Parathyroid adenoma (tissue), 2 donors: ENCODE measurements around the gene TACC2.
"Not testable (repeated sequence)": the region's sequence is repeated elsewhere in the genome, so short reads cannot be mapped to it uniquely, and the experiment has no call there.

ENCODE experiments used
- H2AFZ ChIP-seq: fragments of 300-600 bp; sonication (generic); one replicate; pipeline ENCODE4 v1.7.0; 2017; ENCODE audit warnings: antibody characterized with exemption, mild to moderate bottlenecking
- H3K27ac ChIP-seq: fragments of 300-600 bp; sonication (generic); one replicate; pipeline ENCODE4 v1.7.0; 2017
- H3K27me3 ChIP-seq: fragments of 300-600 bp; sonication (generic); one replicate; pipeline ENCODE4 v1.7.0; 2017; ENCODE audit warnings: low read length; ENCODE audit not compliant: control insufficient read depth, insufficient read depth
- H3K36me3 ChIP-seq: fragments of 300-600 bp; sonication (generic); one replicate; pipeline ENCODE4 v1.7.0; 2017; ENCODE audit warnings: low read length; ENCODE audit not compliant: control insufficient read depth, insufficient read depth
- H3K4me1 ChIP-seq: fragments of 300-600 bp; sonication (generic); one replicate; pipeline ENCODE4 v1.7.0; 2017; ENCODE audit warnings: control low read depth
- H3K4me2 ChIP-seq: fragments of 300-600 bp; sonication (generic); one replicate; pipeline ENCODE4 v1.7.0; 2017; ENCODE audit warnings: low read length
- H3K4me3 ChIP-seq: fragments of 300-600 bp; sonication (generic); one replicate; pipeline ENCODE4 v1.7.0; 2017; ENCODE audit warnings: low read depth, low read length
- H3K79me2 ChIP-seq: fragments of 300-600 bp; sonication (generic); one replicate; pipeline ENCODE4 v1.7.0; 2017; ENCODE audit warnings: control low read depth
- H3K9ac ChIP-seq: fragments of 300-600 bp; sonication (generic); one replicate; pipeline ENCODE4 v1.7.0; 2017; ENCODE audit warnings: mild to moderate bottlenecking
- H3K9me3 ChIP-seq: fragments of 300-600 bp; sonication (generic); one replicate; pipeline ENCODE4 v1.7.0; 2017; ENCODE audit warnings: low read length; ENCODE audit not compliant: control insufficient read depth
- TF ChIP-seq, protein P1 (sequence below): fragments of 300-600 bp; sonication (generic); IDR thresholded peaks from one replicate; pipeline ENCODE4 v1.7.0; 2017; ENCODE audit warnings: antibody characterized with exemption, mild to moderate bottlenecking
- donor health status: primary hyperparathyroidism.

The TACC2 gene

DNA sequence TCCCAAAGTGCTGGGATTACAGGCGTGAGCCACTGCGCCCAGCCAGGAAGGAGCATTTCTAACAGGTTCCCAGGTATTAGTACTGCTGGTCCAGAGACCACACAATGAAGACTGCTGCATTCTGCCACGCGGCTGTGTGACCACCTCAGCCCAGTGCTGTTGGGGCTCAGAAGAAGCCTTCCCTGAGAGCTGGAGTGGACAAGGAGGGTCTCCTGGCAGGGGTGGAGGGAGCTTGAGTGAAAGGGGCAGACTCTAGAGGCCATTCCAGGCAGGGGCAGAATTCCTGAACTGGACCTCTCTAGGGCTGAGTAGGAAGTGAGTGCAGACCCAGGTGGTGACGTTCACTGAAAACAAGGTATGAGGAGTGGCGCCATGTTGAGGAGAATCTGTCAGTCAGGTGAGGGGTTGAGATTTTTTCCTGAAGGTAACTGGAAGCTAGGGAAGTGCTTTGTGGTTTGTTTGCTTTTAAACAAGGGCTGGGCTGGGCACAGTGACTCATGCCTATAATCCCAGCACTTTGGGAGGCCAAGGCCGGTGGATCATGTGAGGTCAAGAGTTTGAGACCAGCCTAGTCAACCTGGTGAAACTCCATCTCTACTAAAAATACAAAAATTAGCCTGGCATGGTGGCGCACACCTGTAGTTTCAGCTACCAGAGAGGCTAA, 67.6 kb downstream of the TACC2 start:
- H3K4me2 ChIP-seq = no peak overlapping the region
- TF ChIP-seq, protein P1, sequence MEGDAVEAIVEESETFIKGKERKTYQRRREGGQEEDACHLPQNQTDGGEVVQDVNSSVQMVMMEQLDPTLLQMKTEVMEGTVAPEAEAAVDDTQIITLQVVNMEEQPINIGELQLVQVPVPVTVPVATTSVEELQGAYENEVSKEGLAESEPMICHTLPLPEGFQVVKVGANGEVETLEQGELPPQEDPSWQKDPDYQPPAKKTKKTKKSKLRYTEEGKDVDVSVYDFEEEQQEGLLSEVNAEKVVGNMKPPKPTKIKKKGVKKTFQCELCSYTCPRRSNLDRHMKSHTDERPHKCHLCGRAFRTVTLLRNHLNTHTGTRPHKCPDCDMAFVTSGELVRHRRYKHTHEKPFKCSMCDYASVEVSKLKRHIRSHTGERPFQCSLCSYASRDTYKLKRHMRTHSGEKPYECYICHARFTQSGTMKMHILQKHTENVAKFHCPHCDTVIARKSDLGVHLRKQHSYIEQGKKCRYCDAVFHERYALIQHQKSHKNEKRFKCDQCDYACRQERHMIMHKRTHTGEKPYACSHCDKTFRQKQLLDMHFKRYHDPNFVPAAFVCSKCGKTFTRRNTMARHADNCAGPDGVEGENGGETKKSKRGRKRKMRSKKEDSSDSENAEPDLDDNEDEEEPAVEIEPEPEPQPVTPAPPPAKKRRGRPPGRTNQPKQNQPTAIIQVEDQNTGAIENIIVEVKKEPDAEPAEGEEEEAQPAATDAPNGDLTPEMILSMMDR = no peak
- H3K27ac ChIP-seq = no peak overlapping the region
- H3K79me2 ChIP-seq = no peaks in the 10 kb centered on the region
- H3K36me3 ChIP-seq = no peaks in the 10 kb centered on the region
- no peaks in the 10 kb centered on the region for H3K27me3 ChIP-seq
- no peaks in the 10 kb centered on the region for H3K9me3 ChIP-seq
- H3K9ac ChIP-seq = no peak overlapping the region
- no peaks in the 10 kb centered on the region for H3K4me1 ChIP-seq
- no peak overlapping the region for H3K4me3 ChIP-seq
- no peak overlapping the region for H2AFZ ChIP-seq

DNA sequence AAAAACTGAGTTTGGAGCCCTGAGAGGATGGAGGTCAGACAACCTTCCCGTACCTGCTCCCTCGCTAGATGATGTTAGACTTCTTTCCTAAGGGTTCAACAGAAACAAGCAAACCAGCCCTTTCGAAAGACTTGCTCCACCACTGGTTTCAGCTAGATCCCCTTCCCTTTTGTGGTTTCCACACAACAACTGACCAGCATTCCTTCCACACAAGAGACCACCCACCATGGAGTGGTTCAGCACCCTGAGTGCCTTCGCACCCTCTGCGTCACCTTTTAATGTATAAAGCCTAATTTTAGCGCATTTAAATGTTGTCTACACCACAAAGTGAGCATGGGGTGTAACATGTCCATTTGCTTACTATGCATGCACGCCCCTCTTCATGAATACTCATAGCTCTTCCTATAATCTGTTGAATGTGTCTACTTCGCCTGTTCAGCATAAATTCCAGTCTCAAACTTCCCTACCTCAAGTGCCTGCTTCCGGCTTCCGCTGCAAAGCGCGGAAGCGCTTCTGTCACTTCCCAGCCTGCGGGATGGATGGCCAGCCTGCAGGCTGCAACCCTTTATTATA, 69.0 kb downstream of the TACC2 start:
- no peaks in the 10 kb centered on the region for H3K9me3 ChIP-seq
- H3K27me3 ChIP-seq = no peaks in the 10 kb centered on the region
- no peaks in the 10 kb centered on the region for H3K36me3 ChIP-seq
- H3K79me2 ChIP-seq = no peaks in the 10 kb centered on the region
- TF ChIP-seq, protein P1 = no peak
- H3K9ac ChIP-seq = no peak overlapping the region
- H2AFZ ChIP-seq = no peak overlapping the region
- H3K27ac ChIP-seq = no peak overlapping the region
- H3K4me3 ChIP-seq = no peak overlapping the region
- H3K4me2 ChIP-seq = no peak overlapping the region
- no peaks in the 10 kb centered on the region for H3K4me1 ChIP-seq

DNA sequence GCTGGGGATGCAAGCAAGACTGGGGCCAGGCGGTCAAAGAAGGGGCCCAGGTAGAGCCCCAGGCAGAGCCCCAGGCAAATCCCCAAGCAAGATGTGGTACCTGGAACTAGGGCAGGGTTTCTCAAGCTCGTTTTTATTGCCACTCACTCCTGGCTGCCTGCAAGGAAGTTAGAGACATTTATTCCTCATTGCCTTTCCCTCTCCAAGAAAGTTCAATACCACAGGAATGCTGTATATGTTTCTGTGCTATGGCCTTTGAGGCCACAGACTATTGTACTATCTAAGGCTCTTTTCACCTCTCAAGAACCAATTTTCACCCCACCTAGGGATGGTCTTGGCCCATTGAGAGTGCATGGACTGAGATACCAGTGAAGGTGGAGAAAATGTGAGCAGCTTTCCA, 71.3 kb downstream of the TACC2 start:
- H3K27me3 ChIP-seq = no peaks in the 10 kb centered on the region
- no peak overlapping the region for H3K27ac ChIP-seq
- TF ChIP-seq, protein P1 = no peak
- no peak overlapping the region for H3K4me3 ChIP-seq
- no peak overlapping the region for H2AFZ ChIP-seq
- H3K4me1 ChIP-seq = peaks cover 4% of the 10 kb centered on the region
- H3K4me2 ChIP-seq = no peak overlapping the region
- H3K9me3 ChIP-seq = no peaks in the 10 kb centered on the region
- no peaks in the 10 kb centered on the region for H3K36me3 ChIP-seq
- H3K79me2 ChIP-seq = no peaks in the 10 kb centered on the region
- no peak overlapping the region for H3K9ac ChIP-seq

DNA sequence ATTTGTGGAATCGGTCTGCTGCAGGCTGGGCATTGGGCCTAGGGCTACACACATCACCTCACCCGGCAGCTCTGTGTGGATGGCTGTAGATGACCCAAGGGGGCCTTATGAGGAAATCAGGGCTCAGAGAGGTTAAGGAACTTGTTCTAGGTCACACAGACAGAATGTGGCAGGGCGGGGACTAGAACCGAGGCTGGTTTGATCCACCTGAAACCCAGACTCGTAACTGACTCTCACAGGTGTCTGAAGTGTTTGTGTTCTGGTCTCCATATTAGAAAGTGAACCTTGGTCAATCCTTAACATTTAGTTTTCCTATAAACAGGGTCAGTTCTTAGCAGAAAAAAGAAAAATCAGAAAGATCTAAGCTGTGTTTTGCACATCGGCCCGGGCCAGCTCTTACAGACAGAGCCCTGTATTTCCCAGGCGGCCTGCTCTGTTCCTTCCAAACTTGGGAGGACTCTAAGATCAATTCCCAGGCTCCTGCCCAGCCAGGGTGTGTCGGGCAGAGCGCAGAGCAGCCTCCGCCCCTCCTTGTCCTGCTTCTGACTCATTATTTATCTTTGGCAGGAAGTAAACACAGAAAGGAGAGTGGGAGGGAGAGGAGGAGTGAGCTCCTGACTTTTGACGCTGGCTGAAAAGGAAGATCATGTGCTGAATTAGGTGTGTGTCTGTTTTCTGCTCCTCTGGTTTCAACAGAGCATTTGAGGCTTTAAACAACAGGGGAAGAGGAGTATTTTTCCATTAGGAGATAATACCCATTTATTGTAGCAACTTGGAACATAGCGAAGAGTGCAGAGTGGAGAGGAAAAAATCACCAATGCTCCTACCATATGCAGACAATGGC, 74.1 kb downstream of the TACC2 start:
- TF ChIP-seq, protein P1 = no peak
- Histone ChIP-seq H2AFZ (peak overlapping the region; percentile 68), H3K79me2 (no peaks in the 10 kb centered on the region), H3K36me3 (no peaks in the 10 kb centered on the region), H3K9ac (no peak overlapping the region), H3K27me3 (no peaks in the 10 kb centered on the region), H3K4me2 (peak overlapping the region; percentile 38), H3K9me3 (no peaks in the 10 kb centered on the region), H3K4me1 (peaks cover 4% of the 10 kb centered on the region), H3K4me3 (no peak overlapping the region), H3K27ac (peak overlapping the region; percentile 42)

DNA sequence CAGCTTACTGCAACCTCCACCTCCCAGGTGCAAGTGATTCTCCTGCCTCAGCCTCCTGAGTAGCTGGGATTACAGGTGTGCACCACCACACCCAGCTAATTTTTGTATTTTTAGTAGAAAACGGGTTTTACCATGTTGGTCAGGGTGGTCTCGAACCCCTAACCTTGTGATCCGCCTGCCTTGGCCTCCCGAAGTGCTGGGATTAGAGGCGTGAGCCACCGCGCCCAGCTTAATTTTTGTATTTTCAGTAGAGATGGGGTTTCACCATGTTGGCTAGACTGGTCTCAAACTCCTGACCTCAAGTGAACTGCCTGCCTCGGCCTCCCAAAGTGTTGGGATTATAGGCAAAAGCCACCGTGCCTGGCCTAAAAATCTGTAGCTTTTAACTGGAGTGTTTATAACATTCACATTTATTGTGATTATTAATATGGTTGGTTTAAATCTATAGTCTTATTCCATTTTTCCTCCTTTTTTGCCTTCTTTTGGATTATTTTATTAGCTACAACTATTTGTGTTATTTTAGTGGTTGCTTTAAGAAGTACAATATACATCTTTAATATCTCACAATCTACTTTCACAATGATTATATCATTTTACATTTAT, 77.5 kb downstream of the TACC2 start:
- H3K79me2 ChIP-seq, H3K27ac ChIP-seq, H3K4me2 ChIP-seq, H2AFZ ChIP-seq, H3K9ac ChIP-seq, H3K4me3 ChIP-seq, H3K27me3 ChIP-seq, H3K36me3 ChIP-seq, H3K9me3 ChIP-seq, H3K4me1 ChIP-seq: not testable (repeated sequence)
